ENCODE results near the gene MPP2.
A peak's percentile ranks its signal among the peaks of the same experiment; 100 is the strongest.

Gene MPP2

GRCh38 chr17:43878260-43879175 lies 28.8 kb downstream of the MPP2 start:
- Histone ChIP-seq H3K36me3 (ENCODE audit: insufficient read depth) (no peaks in the 10 kb centered on the region), H3K27me3 (ENCODE audit: insufficient read depth, low read depth) (no peaks in the 10 kb centered on the region), H3K4me1 (ENCODE audit: low read depth, poor library complexity, severe bottlenecking) (peaks cover 4% of the 10 kb centered on the region), H3K79me2 (ENCODE audit: insufficient read depth, low read depth) (no peaks in the 10 kb centered on the region), H2AFZ (ENCODE audit: low read depth) (no peak overlapping the region), H3K9ac (no peak overlapping the region), H3K4me2 (no peak overlapping the region), H4K20me1 (ENCODE audit: insufficient read depth) (no peaks in the 10 kb centered on the region), H3K4me3 (IDR thresholded peaks at IDR 0.05; ENCODE audit: insufficient read depth, low read depth, low read length) (no peak overlapping the region), H3K27ac (no peak overlapping the region)
- peak; percentile 86 for TF ChIP-seq CTCF (conservative IDR thresholded peaks at IDR 0.05; ENCODE audit: low read depth, low read length)

- H3K36me3 ChIP-seq (ENCODE audit: insufficient read depth): no peaks in the 10 kb centered on the region
- no peak overlapping the region for H2AFZ ChIP-seq (ENCODE audit: low read depth)
- H3K27me3 ChIP-seq (ENCODE audit: insufficient read depth, low read depth): no peaks in the 10 kb centered on the region
- no peaks in the 10 kb centered on the region for H4K20me1 ChIP-seq (ENCODE audit: insufficient read depth)
- peaks cover 4% of the 10 kb centered on the region for H3K4me1 ChIP-seq (ENCODE audit: low read depth, poor library complexity, severe bottlenecking)
- TF ChIP-seq CTCF (conservative IDR thresholded peaks at IDR 0.05; ENCODE audit: low read depth, low read length): no peak
- no peak overlapping the region for H3K27ac ChIP-seq
- H3K79me2 ChIP-seq (ENCODE audit: insufficient read depth, low read depth): no peaks in the 10 kb centered on the region
- H3K4me2 ChIP-seq: no peak overlapping the region
- H3K9ac ChIP-seq: no peak overlapping the region
- H3K4me3 ChIP-seq (IDR thresholded peaks at IDR 0.05; ENCODE audit: insufficient read depth, low read depth, low read length): no peak overlapping the region
These were observed 29.7 kb downstream of the MPP2 start for GRCh38 chr17:43877451-43878155.

- H3K9ac ChIP-seq: no peak overlapping the region
- H3K27ac ChIP-seq: no peak overlapping the region
- no peak for TF ChIP-seq CTCF (conservative IDR thresholded peaks at IDR 0.05; ENCODE audit: low read depth, low read length)
- no peaks in the 10 kb centered on the region for H3K36me3 ChIP-seq (ENCODE audit: insufficient read depth)
- no peaks in the 10 kb centered on the region for H4K20me1 ChIP-seq (ENCODE audit: insufficient read depth)
- H3K4me2 ChIP-seq: no peak overlapping the region
- no peaks in the 10 kb centered on the region for H3K79me2 ChIP-seq (ENCODE audit: insufficient read depth, low read depth)
- no peaks in the 10 kb centered on the region for H3K27me3 ChIP-seq (ENCODE audit: insufficient read depth, low read depth)
- H2AFZ ChIP-seq (ENCODE audit: low read depth): no peak overlapping the region
- no peak overlapping the region for H3K4me3 ChIP-seq (IDR thresholded peaks at IDR 0.05; ENCODE audit: insufficient read depth, low read depth, low read length)
- peaks cover 4% of the 10 kb centered on the region for H3K4me1 ChIP-seq (ENCODE audit: low read depth, poor library complexity, severe bottlenecking)
These were observed 30.3 kb downstream of the MPP2 start for GRCh38 chr17:43877031-43877430.

- Histone ChIP-seq H3K9ac (no peak overlapping the region), H4K20me1 (ENCODE audit: insufficient read depth) (no peaks in the 10 kb centered on the region), H3K27ac (no peak overlapping the region), H3K4me2 (no peak overlapping the region), H3K79me2 (ENCODE audit: insufficient read depth, low read depth) (no peaks in the 10 kb centered on the region), H3K27me3 (ENCODE audit: insufficient read depth, low read depth) (no peaks in the 10 kb centered on the region), H2AFZ (ENCODE audit: low read depth) (no peak overlapping the region), H3K4me1 (ENCODE audit: low read depth, poor library complexity, severe bottlenecking) (peaks cover 4% of the 10 kb centered on the region), H3K36me3 (ENCODE audit: insufficient read depth) (no peaks in the 10 kb centered on the region), H3K4me3 (IDR thresholded peaks at IDR 0.05; ENCODE audit: insufficient read depth, low read depth, low read length) (no peak overlapping the region)
- TF ChIP-seq CTCF (conservative IDR thresholded peaks at IDR 0.05; ENCODE audit: low read depth, low read length): no peak
These were observed 31.7 kb downstream of the MPP2 start for GRCh38 chr17:43875476-43876147.
